Dermis microvascular lymphatic vessel endothelial cell (primary cell): Measurements from ENCODE around the gene HIVEP1. TPM values are rescaled to one million over a fixed set of nuclear protein-coding genes. Genes with fewer than 3 reads are reported as not detected.
A peak's percentile ranks its signal among the peaks of the same experiment; 100 is the strongest.
"Not testable (repeated sequence)": the region's sequence is repeated elsewhere in the genome, so short reads cannot be mapped to it uniquely, and the experiment has no call there.

Source experiments
- DNase-seq, 2 donors: peaks; one replicate each; pipeline versions ENCODE4 v3.0.0 to v3.0.0-alpha.2; 2010; ENCODE audit warnings: low read depth in 2 of 2
- total RNA-seq: library from RNA; depleted of rRNA; stranded (reverse); fragments of >200 nt; gene quantifications from 2 replicates; pipeline ENCODE4 v1.2.1, GENCODE V29; 2014

HIVEP1 gene
- total RNA-seq, 1 donor from 2014 or later: 5.6 TPM

DNA sequence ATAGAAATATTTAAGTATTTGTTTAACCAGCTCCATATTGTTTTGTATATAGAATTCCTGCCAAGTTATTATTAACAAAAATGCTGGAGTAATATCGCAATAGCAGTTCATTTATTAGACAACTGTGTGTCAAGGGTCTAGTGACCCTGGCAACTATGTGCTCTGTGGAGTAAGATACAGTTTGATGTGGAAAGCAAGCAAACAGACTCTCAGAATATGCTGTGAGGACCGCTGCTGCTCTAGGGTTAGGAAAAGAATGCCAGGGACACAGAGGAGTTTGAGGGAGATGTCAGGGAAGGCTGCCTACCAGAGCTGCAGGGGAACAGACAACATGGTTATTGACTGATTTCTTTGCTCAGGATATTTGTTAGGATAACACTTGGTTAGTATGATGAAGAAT lies 71.2 kb downstream of the HIVEP1 start:
- DNase-seq: no peak

- no peak for DNase-seq
Measured at GRCh38 chr6:12083763-12084162, 71.7 kb downstream of the HIVEP1 start.

DNA sequence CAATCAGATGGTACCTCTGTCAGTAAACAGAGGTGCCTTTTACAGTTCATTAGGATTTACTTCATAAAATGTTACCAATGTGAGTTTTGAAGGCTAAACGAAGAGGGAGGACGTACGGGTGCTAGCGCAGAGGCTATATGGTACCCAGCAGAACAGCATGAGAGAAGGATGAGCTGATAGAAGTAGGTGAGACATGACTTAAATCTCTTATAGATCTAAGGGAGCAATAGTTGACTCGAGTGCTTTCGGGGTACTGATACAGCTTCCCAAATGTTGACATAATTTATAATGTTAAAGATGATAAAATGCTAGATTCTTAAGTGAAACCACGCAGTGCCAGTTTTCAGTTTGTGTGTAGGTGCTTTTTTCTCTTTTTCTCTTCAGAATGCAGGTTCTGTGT lies 72.6 kb downstream of the HIVEP1 start:
- no peak for DNase-seq

DNA sequence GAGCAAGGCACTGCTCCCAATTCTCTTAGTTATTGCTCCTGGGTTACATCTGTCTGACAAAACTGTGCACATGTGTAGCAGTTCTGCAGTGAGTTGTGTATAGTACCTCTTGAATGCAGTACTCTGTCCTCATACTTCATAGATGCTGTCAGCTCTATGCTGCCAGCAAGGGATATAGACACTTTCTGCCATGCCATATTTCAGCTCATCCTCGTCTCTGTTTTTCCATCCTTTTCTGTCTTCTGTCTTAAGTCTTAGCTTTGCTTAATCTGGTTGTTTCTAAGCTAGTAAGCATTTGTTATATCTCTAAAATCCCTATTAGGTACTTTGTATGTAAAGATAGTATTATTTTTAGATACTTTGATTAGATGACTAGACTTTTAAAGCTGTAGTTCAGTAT lies 76.4 kb downstream of the HIVEP1 start:
- DNase-seq: no peak

DNA sequence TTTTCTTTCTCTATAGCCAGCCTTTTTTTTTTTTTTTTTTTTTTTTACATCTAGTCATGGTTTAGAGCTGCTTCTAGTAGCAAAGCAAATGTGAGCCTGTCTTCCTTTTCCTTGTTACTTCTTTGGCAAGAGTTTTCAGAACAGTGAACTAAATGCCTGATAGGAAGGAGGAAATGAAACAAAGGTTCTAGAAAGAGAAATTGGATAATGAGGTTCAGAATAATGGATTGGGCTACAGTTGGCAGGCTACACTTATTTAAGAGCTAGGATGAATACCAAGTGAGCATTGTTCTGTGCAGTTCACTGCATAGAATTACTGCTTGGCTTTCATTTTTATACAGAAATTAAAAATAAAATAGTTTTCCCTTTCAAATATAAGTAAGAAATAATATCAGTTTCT lies 78.6 kb downstream of the HIVEP1 start:
- no peak for DNase-seq

DNA sequence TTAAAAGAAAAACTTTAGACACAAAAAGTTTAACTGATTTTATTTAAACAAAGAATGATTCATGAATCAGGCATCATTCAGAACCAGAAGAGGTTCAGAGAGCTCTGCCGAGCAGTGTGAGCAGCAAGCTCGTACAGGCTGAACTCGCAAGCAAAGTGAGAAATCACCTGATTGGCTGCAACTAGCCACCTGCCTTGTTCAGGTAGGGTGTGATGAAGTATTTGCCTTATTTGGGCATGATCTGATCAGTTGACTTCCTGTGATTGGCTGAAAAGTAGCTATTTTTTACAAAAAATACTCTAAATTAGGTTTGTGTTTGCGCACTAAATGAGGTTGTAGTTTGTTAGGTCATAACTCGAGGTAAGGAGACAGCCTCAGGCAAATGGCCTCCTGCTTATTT lies 80.7 kb downstream of the HIVEP1 start:
- DNase-seq: no peak

GRCh38 chr6:12094689-12095088 lies 82.6 kb downstream of the HIVEP1 start:
- no peak for DNase-seq

DNA sequence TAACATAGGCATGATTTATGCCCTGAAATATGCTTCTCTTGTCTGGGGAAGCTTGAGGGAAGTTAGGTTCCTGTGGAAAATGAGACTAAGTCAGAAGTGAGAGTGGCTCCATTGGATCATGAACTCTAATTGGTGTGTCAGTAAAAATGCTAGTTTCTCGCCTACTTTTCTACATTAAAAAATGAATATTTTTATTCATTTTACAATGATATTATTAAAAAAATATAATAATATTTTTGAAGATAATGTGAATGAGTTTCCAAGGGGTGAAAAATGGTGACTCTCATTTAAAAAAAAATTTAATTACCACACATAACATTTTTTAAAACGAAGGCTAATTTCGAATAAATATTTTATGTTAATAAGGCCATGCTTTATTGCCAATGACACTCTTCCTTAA lies 84.2 kb downstream of the HIVEP1 start:
- peak in 1 of 2 donors; percentile 3 for DNase-seq

- no peak for DNase-seq
Measured at GRCh38 chr6:12097791-12098190, 85.7 kb downstream of the HIVEP1 start.

GRCh38 chr6:12099623-12100338 lies 87.7 kb downstream of the HIVEP1 start:
- DNase-seq: no peak

DNA sequence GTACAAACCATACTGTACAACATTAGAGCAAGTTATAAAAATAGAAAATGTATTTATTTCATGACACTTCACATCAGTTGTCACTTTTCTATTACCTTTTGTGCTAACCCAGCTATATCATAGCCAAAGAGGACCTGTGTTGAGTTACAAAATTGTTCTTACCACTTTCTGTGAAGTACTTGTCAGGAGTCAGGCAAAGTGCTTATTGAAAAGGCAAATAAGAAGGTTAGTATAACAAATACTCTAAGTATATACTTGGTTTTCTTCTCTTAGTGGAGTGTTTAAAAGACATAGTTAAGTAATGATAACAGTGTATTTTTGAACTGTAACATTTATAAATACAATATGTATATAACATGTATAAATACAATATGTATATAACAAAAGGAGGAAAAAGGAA lies 88.9 kb downstream of the HIVEP1 start:
- DNase-seq: no peak

DNA sequence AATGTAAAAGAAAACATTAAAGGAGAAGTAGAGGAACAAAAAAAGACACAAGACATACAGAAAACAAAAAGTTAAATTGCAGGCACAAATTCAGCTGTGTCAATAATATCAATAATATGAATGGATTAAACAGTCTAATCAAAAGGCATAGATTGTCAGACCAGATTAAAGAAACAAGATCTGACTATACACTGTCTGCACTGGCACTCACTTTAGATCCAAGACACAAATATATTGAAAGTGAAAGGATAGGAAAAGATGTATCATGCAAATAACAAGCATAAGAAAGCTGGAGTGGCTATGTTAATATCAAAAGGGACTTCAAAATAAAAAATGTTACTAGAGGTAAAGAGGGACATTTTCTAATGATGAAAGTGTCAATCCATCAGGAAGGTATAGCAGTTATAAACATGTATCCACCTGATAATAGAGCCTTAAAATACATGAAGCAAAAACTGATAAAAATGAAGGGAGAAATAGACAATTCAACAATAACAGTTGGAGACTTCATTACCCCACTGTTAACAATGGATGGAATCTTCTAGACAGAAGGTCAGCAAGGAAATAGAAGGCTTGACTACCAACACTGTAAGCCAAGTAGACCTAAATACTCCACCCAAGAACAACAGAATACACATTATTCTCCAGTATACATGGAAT lies 89.7 kb downstream of the HIVEP1 start:
- no peak for DNase-seq

DNA sequence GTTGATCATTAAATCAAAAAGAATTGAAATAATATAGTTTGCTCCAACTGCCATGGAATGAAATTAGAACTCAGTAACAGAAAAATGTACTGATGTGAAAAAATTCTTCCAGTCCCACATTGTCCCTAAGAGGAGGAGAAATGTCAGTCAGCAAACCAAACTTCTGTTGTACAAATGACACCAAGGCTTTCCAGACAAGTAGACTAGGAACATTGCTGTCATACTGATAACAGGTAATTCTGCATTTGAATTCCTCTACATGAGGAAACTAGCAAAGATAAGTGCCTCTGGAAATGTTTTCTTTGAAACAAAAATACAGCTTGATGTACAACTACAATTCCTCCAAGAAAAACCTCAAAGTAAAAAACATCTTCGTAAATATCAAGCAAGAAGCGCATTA lies 90.2 kb downstream of the HIVEP1 start:
- no peak for DNase-seq

DNA sequence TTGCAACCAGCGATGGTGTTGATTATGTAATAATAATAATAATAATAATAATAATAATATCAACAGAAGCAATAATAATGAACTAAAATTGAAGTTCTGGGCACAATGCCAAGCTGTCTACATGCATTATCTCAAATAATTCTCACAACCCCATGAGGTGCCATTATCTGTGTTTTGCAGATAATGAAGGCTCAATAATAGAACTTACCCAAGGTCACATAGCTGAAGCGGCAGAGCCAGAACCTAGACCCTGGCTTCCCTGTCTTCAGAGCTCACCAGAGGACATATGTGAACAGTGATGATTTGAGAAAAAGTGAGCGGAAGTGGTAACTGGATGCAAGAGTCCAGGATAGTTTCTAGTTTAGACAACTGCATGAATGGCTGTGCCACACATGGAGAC lies 91.0 kb downstream of the HIVEP1 start:
- DNase-seq: no peak

DNA sequence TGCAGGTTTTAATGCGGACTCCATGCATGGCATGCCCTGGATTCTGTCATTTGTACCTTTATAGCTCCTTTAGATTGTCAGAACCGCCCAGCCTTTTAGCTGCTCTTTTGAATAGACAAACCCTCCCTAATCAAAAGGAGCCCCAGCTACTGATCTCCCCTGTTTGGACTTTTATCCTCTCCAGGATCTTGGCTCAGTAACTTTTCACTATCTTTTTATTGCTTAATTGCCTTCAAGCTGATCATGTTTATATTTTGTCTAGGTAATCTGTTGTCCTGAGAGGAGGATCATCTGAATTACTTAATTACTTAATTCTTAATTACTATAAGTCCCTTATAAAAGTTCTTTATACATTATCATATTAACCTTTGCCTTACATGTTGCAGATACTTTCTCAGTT lies 93.2 kb downstream of the HIVEP1 start:
- DNase-seq: no peak

DNA sequence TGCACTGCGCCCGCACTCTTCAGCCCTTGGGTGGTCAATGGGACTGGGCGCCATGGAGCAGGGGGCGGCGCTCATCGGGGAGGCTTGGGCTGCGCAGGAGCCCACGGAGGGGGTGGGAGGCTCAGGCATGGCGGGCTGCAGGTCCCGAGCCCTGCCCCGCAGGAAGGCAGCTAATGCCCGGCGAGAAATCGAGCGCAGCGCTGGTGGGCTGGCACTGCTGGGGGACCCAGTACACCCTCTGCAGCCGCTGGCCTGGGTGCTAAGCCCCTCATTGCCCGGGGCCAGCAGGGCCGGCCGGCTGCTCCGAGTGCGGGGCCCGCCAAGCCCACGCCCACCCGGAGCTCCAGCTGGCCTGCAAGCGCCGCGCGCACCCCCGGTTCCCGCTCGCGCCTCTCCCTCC lies 96.3 kb downstream of the HIVEP1 start:
- not testable (repeated sequence) for DNase-seq

DNA sequence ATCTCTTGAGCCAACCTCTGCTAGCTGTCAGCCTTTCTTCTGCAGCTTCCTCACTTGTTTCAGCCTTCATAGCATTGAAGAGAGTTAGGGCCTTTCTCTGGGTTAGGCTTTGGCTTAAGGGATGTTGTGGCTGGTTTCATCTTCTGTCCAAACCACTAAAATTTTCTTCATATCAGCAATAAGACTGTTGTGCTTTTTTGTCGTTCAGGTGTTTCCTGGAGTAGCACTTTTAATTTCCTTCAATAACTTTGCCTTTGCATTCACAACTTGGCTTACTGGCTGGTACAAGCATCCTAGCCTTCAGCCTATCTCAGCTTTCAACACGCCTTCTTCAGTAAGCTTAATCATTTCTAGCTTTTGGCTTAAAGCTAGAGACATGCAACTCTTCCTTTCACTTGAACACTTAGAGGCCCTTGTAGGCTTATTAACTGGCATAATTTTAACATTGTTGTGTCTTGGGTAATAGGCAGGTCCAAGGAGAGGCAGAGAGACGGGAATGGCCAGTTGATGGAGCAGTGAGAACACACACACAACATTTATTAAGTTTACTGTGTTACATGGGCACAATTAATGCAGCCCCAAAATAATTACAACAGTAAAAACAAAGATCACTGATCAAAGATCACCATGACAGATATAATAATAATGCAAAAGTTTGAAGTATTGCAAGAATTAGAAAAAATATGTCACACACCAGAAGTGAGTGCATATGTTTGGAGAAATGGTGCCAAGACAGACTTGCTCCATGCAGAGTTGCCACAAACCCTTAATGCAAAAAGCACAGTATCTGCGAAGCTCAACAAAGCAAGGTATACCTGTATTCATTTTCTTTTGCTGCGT lies 98.6 kb downstream of the HIVEP1 start:
- DNase-seq: no peak

GRCh38 chr6:12111363-12111670 lies 99.2 kb downstream of the HIVEP1 start:
- no peak for DNase-seq

DNA sequence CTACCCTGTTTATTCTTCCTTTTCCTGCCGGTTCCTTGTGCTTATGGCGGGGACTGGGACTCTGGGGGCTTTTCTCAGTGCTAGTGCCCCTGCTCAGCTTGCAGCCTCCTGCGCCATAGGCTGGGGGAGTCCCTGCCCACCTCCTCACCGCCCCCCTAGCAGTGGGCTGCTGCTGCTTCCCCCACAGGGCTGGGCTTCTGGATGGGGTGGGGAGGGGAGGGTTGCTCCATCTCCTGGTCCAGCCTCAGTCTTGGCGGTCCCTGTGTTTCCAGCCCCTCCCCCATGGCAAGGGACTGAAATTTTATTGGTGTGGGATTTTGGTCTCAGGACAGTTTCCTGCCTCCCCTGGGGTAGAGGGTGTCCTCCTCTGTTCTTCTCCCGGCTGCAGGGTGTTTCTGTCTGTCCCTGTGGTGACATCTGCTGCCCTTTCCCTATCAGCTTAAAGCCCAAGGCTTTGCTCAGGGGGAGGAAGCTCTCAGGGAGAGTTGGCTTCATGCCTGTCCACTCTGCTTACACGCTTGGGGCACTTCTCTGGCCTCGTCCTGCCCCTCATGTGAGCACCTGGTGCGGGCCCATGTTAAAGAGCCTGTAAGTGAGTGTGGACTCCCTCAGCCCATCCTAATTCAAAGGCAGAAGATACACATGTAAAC lies 100.6 kb downstream of the HIVEP1 start:
- DNase-seq: no peak

- peak in 1 of 2 donors; percentile 67 for DNase-seq
Measured at GRCh38 chr6:12113190-12113577, 101.1 kb downstream of the HIVEP1 start.

- DNase-seq: no peak
Measured at GRCh38 chr6:12114055-12114503, 102.0 kb downstream of the HIVEP1 start.

GRCh38 chr6:12115001-12115400 lies 102.9 kb downstream of the HIVEP1 start:
- no peak for DNase-seq
